ENCODE data around the gene ULK4.

The ULK4 gene

DNA sequence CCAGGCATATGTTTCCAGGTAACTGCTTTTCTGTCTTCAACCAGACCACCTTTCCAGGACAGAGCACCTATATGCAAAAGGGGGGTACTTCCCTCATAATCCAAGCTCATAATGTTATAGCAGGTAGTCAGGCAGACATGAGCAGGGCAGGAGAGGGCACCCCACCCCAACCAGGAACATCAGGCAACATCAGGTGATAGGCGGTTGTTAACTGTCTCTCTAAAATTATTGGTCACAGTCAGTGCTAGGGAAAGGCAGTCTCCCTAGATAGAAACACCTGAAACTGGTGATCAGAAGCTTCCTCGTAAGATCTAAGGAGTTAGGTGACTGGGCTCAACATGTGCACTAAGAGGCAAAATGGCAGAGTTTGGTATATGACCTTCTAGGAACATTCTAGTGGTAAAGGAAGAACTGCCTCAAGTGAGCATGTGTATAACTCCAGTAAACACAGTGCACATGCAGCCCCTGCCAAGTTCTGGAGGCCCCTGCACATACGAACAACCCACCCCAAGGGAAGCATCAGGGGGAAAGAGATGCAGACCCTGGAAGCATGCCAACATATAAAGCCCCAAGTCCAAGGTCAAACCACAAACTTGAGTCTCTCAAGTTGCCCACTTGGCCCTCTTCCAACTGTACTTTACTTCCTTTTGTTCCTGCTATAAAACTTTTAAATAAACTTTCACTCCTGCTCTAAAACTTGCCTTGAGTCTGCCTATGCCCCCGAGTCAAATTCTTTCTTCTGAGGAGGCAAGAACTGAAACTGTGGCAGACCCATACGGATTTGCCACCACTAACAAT lies 270.9 kb downstream of the ULK4 start:
- Histone ChIP-seq H3K4me3 (ENCODE audit: severe bottlenecking) (no peak overlapping the region), H3K4me1 (ENCODE audit: insufficient read depth, poor library complexity, severe bottlenecking) (peaks cover 3% of the 10 kb centered on the region), H3K27me3 (ENCODE audit: insufficient read depth, poor library complexity, severe bottlenecking) (no peaks in the 10 kb centered on the region), H3K36me3 (ENCODE audit: low read depth) (no peaks in the 10 kb centered on the region), H3K9me3 (ENCODE audit: severe bottlenecking) (no peaks in the 10 kb centered on the region), H3K27ac (ENCODE audit: poor library complexity, severe bottlenecking) (no peak overlapping the region)
- ATAC-seq (ENCODE audit: low read depth) (no peak), DNase-seq (ENCODE audit: low spot score) (no peak)
- TF ChIP-seq, protein P1, sequence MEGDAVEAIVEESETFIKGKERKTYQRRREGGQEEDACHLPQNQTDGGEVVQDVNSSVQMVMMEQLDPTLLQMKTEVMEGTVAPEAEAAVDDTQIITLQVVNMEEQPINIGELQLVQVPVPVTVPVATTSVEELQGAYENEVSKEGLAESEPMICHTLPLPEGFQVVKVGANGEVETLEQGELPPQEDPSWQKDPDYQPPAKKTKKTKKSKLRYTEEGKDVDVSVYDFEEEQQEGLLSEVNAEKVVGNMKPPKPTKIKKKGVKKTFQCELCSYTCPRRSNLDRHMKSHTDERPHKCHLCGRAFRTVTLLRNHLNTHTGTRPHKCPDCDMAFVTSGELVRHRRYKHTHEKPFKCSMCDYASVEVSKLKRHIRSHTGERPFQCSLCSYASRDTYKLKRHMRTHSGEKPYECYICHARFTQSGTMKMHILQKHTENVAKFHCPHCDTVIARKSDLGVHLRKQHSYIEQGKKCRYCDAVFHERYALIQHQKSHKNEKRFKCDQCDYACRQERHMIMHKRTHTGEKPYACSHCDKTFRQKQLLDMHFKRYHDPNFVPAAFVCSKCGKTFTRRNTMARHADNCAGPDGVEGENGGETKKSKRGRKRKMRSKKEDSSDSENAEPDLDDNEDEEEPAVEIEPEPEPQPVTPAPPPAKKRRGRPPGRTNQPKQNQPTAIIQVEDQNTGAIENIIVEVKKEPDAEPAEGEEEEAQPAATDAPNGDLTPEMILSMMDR (IDR thresholded peaks at IDR 0.05; ENCODE audit: poor library complexity, severe bottlenecking): no peak

GRCh38 chr3:41688595-41689380 lies 273.1 kb downstream of the ULK4 start:
- ATAC-seq (ENCODE audit: low read depth) (no peak), DNase-seq (ENCODE audit: low spot score) (no peak)
- TF ChIP-seq, protein P1 (IDR thresholded peaks at IDR 0.05; ENCODE audit: poor library complexity, severe bottlenecking): no peak
- Histone ChIP-seq H3K27me3 (ENCODE audit: insufficient read depth, poor library complexity, severe bottlenecking) (no peaks in the 10 kb centered on the region), H3K9me3 (ENCODE audit: severe bottlenecking) (no peaks in the 10 kb centered on the region), H3K4me3 (ENCODE audit: severe bottlenecking) (no peak overlapping the region), H3K4me1 (ENCODE audit: insufficient read depth, poor library complexity, severe bottlenecking) (peaks cover 3% of the 10 kb centered on the region), H3K27ac (ENCODE audit: poor library complexity, severe bottlenecking) (no peak overlapping the region), H3K36me3 (ENCODE audit: low read depth) (no peaks in the 10 kb centered on the region)

GRCh38 chr3:41684797-41685735 lies 276.8 kb downstream of the ULK4 start:
- DNase-seq (ENCODE audit: low spot score) (no peak), ATAC-seq (ENCODE audit: low read depth) (no peak)
- no peaks in the 10 kb centered on the region for H3K36me3 ChIP-seq (ENCODE audit: low read depth)
- no peak overlapping the region for H3K27ac ChIP-seq (ENCODE audit: poor library complexity, severe bottlenecking)
- H3K27me3 ChIP-seq (ENCODE audit: insufficient read depth, poor library complexity, severe bottlenecking): no peaks in the 10 kb centered on the region
- H3K9me3 ChIP-seq (ENCODE audit: severe bottlenecking): no peaks in the 10 kb centered on the region
- TF ChIP-seq, protein P1 (IDR thresholded peaks at IDR 0.05; ENCODE audit: poor library complexity, severe bottlenecking): no peak
- no peak overlapping the region for H3K4me3 ChIP-seq (ENCODE audit: severe bottlenecking)
- H3K4me1 ChIP-seq (ENCODE audit: insufficient read depth, poor library complexity, severe bottlenecking): peaks cover 5% of the 10 kb centered on the region

- H3K9me3 ChIP-seq (ENCODE audit: severe bottlenecking): no peaks in the 10 kb centered on the region
- ATAC-seq (ENCODE audit: low read depth) (no peak), DNase-seq (ENCODE audit: low spot score) (no peak)
- H3K4me3 ChIP-seq (ENCODE audit: severe bottlenecking): no peak overlapping the region
- H3K36me3 ChIP-seq (ENCODE audit: low read depth): no peaks in the 10 kb centered on the region
- no peak overlapping the region for H3K27ac ChIP-seq (ENCODE audit: poor library complexity, severe bottlenecking)
- TF ChIP-seq, protein P1 (IDR thresholded peaks at IDR 0.05; ENCODE audit: poor library complexity, severe bottlenecking): no peak
- H3K27me3 ChIP-seq (ENCODE audit: insufficient read depth, poor library complexity, severe bottlenecking): no peaks in the 10 kb centered on the region
- peaks cover 5% of the 10 kb centered on the region for H3K4me1 ChIP-seq (ENCODE audit: insufficient read depth, poor library complexity, severe bottlenecking)
These were observed 278.1 kb downstream of the ULK4 start for GRCh38 chr3:41683666-41684350.
